UCSD-AML1 (cell line): ENCODE measurements around the gene NDFIP1.
"Not testable (repeated sequence)": the region's sequence is repeated elsewhere in the genome, so short reads cannot be mapped to it uniquely, and the experiment has no call there.

Experiments
- DNase-seq: peaks from one replicate; lab custom pipeline; 2025; ENCODE audit not compliant: unreplicated experiment; lab: John Stamatoyannopoulos, UW

Gene NDFIP1

GRCh38 chr5:142108432-142109330, at the start of gene NDFIP1:
Gene NDFIP1, plus strand, starts transcription at chr5:142108779. Its CDS starts 196 bp downstream, at chr5:142108975.
- peak; percentile 85 for DNase-seq

- DNase-seq = no peak
Measured at GRCh38 chr5:142059304-142059940, 49.2 kb upstream of the NDFIP1 start.

- DNase-seq = no peak
Measured at GRCh38 chr5:142063376-142063775, 45.2 kb upstream of the NDFIP1 start.

GRCh38 chr5:142063878-142064331, 44.7 kb upstream of the NDFIP1 start:
- peak; percentile 25 for DNase-seq

GRCh38 chr5:142065273-142065672, 43.3 kb upstream of the NDFIP1 start:
- no peak for DNase-seq

GRCh38 chr5:142069606-142070399, 38.8 kb upstream of the NDFIP1 start:
- DNase-seq = no peak

GRCh38 chr5:142070734-142071133, 37.8 kb upstream of the NDFIP1 start:
- no peak for DNase-seq

GRCh38 chr5:142072488-142072887, 36.1 kb upstream of the NDFIP1 start:
- no peak for DNase-seq

- DNase-seq = no peak
Measured at GRCh38 chr5:142073362-142073988, 35.1 kb upstream of the NDFIP1 start.

GRCh38 chr5:142074006-142074405, 34.6 kb upstream of the NDFIP1 start:
- no peak for DNase-seq

- no peak for DNase-seq
Measured at GRCh38 chr5:142078221-142078620, 30.4 kb upstream of the NDFIP1 start.

GRCh38 chr5:142078706-142079105, 29.9 kb upstream of the NDFIP1 start:
- DNase-seq = no peak

GRCh38 chr5:142079306-142079721, 29.3 kb upstream of the NDFIP1 start:
- DNase-seq = no peak

- DNase-seq = no peak
Measured at GRCh38 chr5:142080248-142080647, 28.3 kb upstream of the NDFIP1 start.

GRCh38 chr5:142082182-142082781, 26.3 kb upstream of the NDFIP1 start:
- DNase-seq = no peak

- DNase-seq = no peak
Measured at GRCh38 chr5:142086229-142086628, 22.4 kb upstream of the NDFIP1 start.

GRCh38 chr5:142086679-142087078, 21.9 kb upstream of the NDFIP1 start:
- DNase-seq = no peak

GRCh38 chr5:142087920-142088679, 20.5 kb upstream of the NDFIP1 start:
- DNase-seq = no peak

GRCh38 chr5:142088855-142089479, 19.6 kb upstream of the NDFIP1 start:
- DNase-seq = not testable (repeated sequence)
